ENCODE measurements around the gene PLD1.

The PLD1 gene

GRCh38 chr3:171685116-171685895 lies 125.0 kb downstream of the PLD1 start:
- no peaks in the 10 kb centered on the region for H3K36me3 ChIP-seq (ENCODE audit: control insufficient read depth in 2 of 2, insufficient read depth in 1 of 2, low read length in 2 of 2)
- H3K4me1 ChIP-seq (ENCODE audit: control insufficient read depth, insufficient read depth, low read length): peaks cover 4% of the 10 kb centered on the region; the same call in 1 of the 2 replicates
- CTCF ChIA-PET: no interaction called here
- H3K27ac ChIP-seq (ENCODE audit: extremely low read depth, low read depth, low read length): no peak overlapping the region
- POLR2A ChIA-PET: no interaction called here
- H3K4me3 ChIP-seq (ENCODE audit: low read depth, low read length): no peak overlapping the region
- TF ChIP-seq ZNF639 (tag by site-specific recombination; IDR thresholded peaks at IDR 0.05) (no peak), ZNF148 (tag by site-specific recombination; IDR thresholded peaks at IDR 0.05; ENCODE audit: borderline replicate concordance) (no peak), ZXDB (tag by site-specific recombination; IDR thresholded peaks at IDR 0.05) (no peak), AEBP2 (tag by site-specific recombination; IDR thresholded peaks at IDR 0.05; ENCODE audit: borderline replicate concordance) (no peak), BCL11A (tag by site-specific recombination; IDR thresholded peaks at IDR 0.05; ENCODE audit: low read depth) (no peak), CTCF (tag by site-specific recombination; IDR thresholded peaks at IDR 0.05) (no peak), ZSCAN16 (tag by site-specific recombination; IDR thresholded peaks at IDR 0.05) (no peak), SP7 (tag by site-specific recombination; IDR thresholded peaks at IDR 0.05) (no peak), ZNF211 (tag by site-specific recombination; IDR thresholded peaks at IDR 0.05; ENCODE audit: low read depth) (no peak), ZBTB1 (tag by site-specific recombination; IDR thresholded peaks at IDR 0.05) (no peak), ZNF776 (tag by site-specific recombination; IDR thresholded peaks at IDR 0.05; ENCODE audit: borderline replicate concordance) (no peak), ZNF416 (tag by site-specific recombination; IDR thresholded peaks at IDR 0.05) (no peak), ZNF664 (tag by site-specific recombination; IDR thresholded peaks at IDR 0.05) (no peak)
- TF ChIP-seq, protein P1, sequence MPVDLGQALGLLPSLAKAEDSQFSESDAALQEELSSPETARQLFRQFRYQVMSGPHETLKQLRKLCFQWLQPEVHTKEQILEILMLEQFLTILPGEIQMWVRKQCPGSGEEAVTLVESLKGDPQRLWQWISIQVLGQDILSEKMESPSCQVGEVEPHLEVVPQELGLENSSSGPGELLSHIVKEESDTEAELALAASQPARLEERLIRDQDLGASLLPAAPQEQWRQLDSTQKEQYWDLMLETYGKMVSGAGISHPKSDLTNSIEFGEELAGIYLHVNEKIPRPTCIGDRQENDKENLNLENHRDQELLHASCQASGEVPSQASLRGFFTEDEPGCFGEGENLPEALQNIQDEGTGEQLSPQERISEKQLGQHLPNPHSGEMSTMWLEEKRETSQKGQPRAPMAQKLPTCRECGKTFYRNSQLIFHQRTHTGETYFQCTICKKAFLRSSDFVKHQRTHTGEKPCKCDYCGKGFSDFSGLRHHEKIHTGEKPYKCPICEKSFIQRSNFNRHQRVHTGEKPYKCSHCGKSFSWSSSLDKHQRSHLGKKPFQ (tag by site-specific recombination; IDR thresholded peaks at IDR 0.05): no peak
- TF ChIP-seq, protein P2, sequence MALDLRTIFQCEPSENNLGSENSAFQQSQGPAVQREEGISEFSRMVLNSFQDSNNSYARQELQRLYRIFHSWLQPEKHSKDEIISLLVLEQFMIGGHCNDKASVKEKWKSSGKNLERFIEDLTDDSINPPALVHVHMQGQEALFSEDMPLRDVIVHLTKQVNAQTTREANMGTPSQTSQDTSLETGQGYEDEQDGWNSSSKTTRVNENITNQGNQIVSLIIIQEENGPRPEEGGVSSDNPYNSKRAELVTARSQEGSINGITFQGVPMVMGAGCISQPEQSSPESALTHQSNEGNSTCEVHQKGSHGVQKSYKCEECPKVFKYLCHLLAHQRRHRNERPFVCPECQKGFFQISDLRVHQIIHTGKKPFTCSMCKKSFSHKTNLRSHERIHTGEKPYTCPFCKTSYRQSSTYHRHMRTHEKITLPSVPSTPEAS (tag by site-specific recombination; IDR thresholded peaks at IDR 0.05): no peak
- H3K9me3 ChIP-seq (ENCODE audit: control insufficient read depth, insufficient read depth, low read depth, low read length): no peaks in the 10 kb centered on the region

Measured in HEK293 (cell line).